Measurements from ENCODE around the gene RGL4.

RGL4 gene

GRCh38 chr22:23704062-23704461, 13.2 kb downstream of the RGL4 start:
- no peaks in the 10 kb centered on the region for H3K27me3 ChIP-seq (ENCODE audit: insufficient read depth, low read depth, severe bottlenecking)
- H3K4me3 ChIP-seq (ENCODE audit: low read depth, low read length), result no peak overlapping the region
- no peak overlapping the region for H3K27ac ChIP-seq
- peaks cover 85% of the 10 kb centered on the region for H3K36me3 ChIP-seq
- no peaks in the 10 kb centered on the region for H3K9me3 ChIP-seq (ENCODE audit: severe bottlenecking)
- no peak for TF ChIP-seq CTCF (IDR thresholded peaks at IDR 0.05; ENCODE audit: low read depth, low read length)
- DNase-seq, result no peak

DNA sequence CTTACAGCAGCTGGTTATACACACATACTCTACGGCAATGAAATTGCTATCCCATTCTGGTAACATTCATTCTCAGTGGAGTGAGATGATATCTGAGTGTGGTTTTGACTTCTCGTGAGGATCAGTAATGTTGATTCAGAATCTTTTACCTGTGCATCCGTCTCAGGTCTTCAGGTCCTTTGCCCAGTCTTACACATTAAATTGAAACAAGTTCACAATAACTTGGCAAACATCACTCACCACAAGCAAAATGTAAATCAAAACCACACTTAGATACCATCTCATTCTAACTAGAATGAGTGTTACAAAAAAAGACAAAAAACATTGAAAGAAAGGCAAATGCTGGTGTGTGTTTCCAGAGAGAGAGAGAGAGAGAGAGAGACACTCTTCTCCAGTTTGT, 14.0 kb downstream of the RGL4 start:
- H3K27me3 ChIP-seq (ENCODE audit: insufficient read depth, low read depth, severe bottlenecking), result no peaks in the 10 kb centered on the region
- H3K4me3 ChIP-seq (ENCODE audit: low read depth, low read length), result no peak overlapping the region
- no peaks in the 10 kb centered on the region for H3K9me3 ChIP-seq (ENCODE audit: severe bottlenecking)
- peaks cover 85% of the 10 kb centered on the region for H3K36me3 ChIP-seq
- no peak overlapping the region for H3K27ac ChIP-seq
- no peak for DNase-seq
- TF ChIP-seq CTCF (IDR thresholded peaks at IDR 0.05; ENCODE audit: low read depth, low read length), result no peak

- peaks cover 84% of the 10 kb centered on the region for H3K36me3 ChIP-seq
- no peak overlapping the region for H3K27ac ChIP-seq
These were observed 14.5 kb downstream of the RGL4 start for GRCh38 chr22:23705358-23705757.

GRCh38 chr22:23708270-23708669, 17.5 kb downstream of the RGL4 start:
- no peak overlapping the region for H3K4me3 ChIP-seq (ENCODE audit: low read depth, low read length)
- H3K27ac ChIP-seq, result no peak overlapping the region
- H3K27me3 ChIP-seq (ENCODE audit: insufficient read depth, low read depth, severe bottlenecking), result no peaks in the 10 kb centered on the region
- no peak for DNase-seq
- H3K36me3 ChIP-seq, result peaks cover 81% of the 10 kb centered on the region
- TF ChIP-seq CTCF (IDR thresholded peaks at IDR 0.05; ENCODE audit: low read depth, low read length), result no peak
- H3K9me3 ChIP-seq (ENCODE audit: severe bottlenecking), result no peaks in the 10 kb centered on the region

More at GRCh38 chr22:23705358-23705757, 14.5 kb downstream of the RGL4 start:
- DNase-seq, result no peak
- no peak overlapping the region for H3K4me3 ChIP-seq (ENCODE audit: low read depth, low read length)
- TF ChIP-seq CTCF (IDR thresholded peaks at IDR 0.05; ENCODE audit: low read depth, low read length), result no peak
- H3K9me3 ChIP-seq (ENCODE audit: severe bottlenecking), result no peaks in the 10 kb centered on the region
- H3K27me3 ChIP-seq (ENCODE audit: insufficient read depth, low read depth, severe bottlenecking), result no peaks in the 10 kb centered on the region

GRCh38 chr22:23709107-23709506, 18.3 kb downstream of the RGL4 start:
- TF ChIP-seq CTCF (IDR thresholded peaks at IDR 0.05; ENCODE audit: low read depth, low read length), result no peak
- no peaks in the 10 kb centered on the region for H3K27me3 ChIP-seq (ENCODE audit: insufficient read depth, low read depth, severe bottlenecking)
- no peak overlapping the region for H3K4me3 ChIP-seq (ENCODE audit: low read depth, low read length)
- no peak for DNase-seq
- no peaks in the 10 kb centered on the region for H3K9me3 ChIP-seq (ENCODE audit: severe bottlenecking)
- no peak overlapping the region for H3K27ac ChIP-seq
- H3K36me3 ChIP-seq, result peaks cover 83% of the 10 kb centered on the region

DNA sequence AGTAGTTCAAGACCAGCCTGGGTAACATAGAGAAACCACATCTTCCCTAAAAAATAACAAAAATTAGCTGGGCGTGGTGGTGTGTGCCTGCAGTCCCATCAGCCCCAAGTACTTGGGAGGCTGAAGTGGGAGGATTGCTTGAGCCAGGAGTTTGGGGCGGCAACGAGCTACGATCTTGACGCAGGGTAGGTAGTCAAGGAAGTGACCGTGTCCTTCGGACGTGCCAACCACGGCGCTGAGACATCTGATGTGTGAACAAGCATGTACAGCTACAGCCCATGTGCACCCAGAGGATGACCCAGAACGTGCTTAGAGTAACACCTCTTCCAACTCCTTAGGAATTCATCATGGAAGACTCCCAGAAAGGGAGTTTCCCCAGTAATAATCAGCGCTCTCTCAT, 21.4 kb downstream of the RGL4 start:
- H3K9me3 ChIP-seq (ENCODE audit: severe bottlenecking), result no peaks in the 10 kb centered on the region
- no peak for DNase-seq
- no peaks in the 10 kb centered on the region for H3K27me3 ChIP-seq (ENCODE audit: insufficient read depth, low read depth, severe bottlenecking)
- H3K36me3 ChIP-seq, result peaks cover 71% of the 10 kb centered on the region
- no peak overlapping the region for H3K4me3 ChIP-seq (ENCODE audit: low read depth, low read length)
- no peak overlapping the region for H3K27ac ChIP-seq
- no peak for TF ChIP-seq CTCF (IDR thresholded peaks at IDR 0.05; ENCODE audit: low read depth, low read length)
